Naive B cell (primary cell): ENCODE data around the gene GPM6B. TPM values are rescaled to one million over a fixed set of nuclear protein-coding genes. Genes with fewer than 3 reads are reported as not detected.
A peak's percentile ranks its signal among the peaks of the same experiment; 100 is the strongest.

Experiments
- ATAC-seq, 2 donors: fragments of 150-1000 bp; cut with Tn5 transposase; 2 replicates each; pipeline ENCODE4 v1.10.0; 2021; ENCODE audit warnings: low read depth in 2 of 2, mild to moderate bottlenecking in 2 of 2, moderate library complexity in 2 of 2
- DNase-seq: peaks from one replicate; pipeline ENCODE4 v3.0.0; 2022
- H3K27ac Mint-ChIP-seq, 6 donors: one replicate each; pipeline ENCODE4 v1.8.0; 2020 to 2022; ENCODE audit warnings: mild to moderate bottlenecking in 6 of 6, mixed read lengths in 6 of 6, moderate library complexity in 5 of 6, inconsistent platforms in 2 of 6
- H3K27me3 Mint-ChIP-seq, 3 donors: one replicate each; pipeline ENCODE4 v1.8.0; 2021 to 2022; ENCODE audit warnings: mixed read lengths in 3 of 3, mild to moderate bottlenecking in 1 of 3
- H3K36me3 Mint-ChIP-seq, 2 donors: one replicate each; pipeline ENCODE4 v1.8.0; 2020 to 2022; ENCODE audit warnings: mixed read lengths in 2 of 2, inconsistent platforms in 1 of 2, mild to moderate bottlenecking in 1 of 2
- H3K4me1 Mint-ChIP-seq, 3 donors: one replicate each; pipeline ENCODE4 v1.8.0; 2020 to 2022; ENCODE audit warnings: mixed read lengths in 3 of 3, inconsistent platforms in 1 of 3, mild to moderate bottlenecking in 1 of 3, moderate library complexity in 1 of 3
- H3K4me3 Mint-ChIP-seq, 8 donors: one replicate each; pipeline ENCODE4 v1.8.0; 2020 to 2022; ENCODE audit warnings: mild to moderate bottlenecking in 8 of 8, mixed read lengths in 8 of 8, moderate library complexity in 8 of 8, inconsistent platforms in 2 of 8
- H3K9me3 Mint-ChIP-seq, 7 donors: one replicate each; pipeline ENCODE4 v1.8.0; 2020 to 2022; ENCODE audit warnings: mixed read lengths in 7 of 7, mild to moderate bottlenecking in 5 of 7, inconsistent platforms in 2 of 7, moderate library complexity in 1 of 7
- polyA plus RNA-seq, 6 donors: library from polyadenylated mRNA; unstranded; fragments of 300-500 nt; fragmentation: Illumina TruSeq; gene quantifications; one replicate each; pipeline ENCODE4 v1.2.3, GENCODE V29; 2021; ENCODE audit warnings: low read depth in 6 of 6

The GPM6B gene
- polyA plus RNA-seq, 6 donors from 2014 or later, result 0.30 to 0.94 (median 0.78) TPM

DNA sequence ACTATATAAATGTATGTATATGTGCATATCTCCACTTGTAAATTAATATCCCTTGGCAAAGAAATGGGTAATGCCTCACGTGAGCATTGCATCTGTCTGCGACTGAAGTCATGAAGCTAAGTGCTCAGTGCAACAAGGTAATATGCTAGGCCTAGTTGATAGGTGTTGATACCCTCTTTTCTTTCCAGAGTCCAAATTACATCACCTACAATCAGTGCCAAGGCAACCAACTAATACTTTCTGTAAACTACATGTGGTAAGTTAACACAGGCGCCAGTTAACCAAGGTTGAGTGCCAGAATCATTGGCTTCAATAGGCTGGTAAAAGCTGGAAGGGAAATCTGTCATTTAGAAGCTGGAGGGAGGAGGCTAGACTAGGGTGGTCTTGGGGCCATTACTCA is 41.1 kb downstream of the GPM6B start:
- Mint-ChIP-seq H3K4me1 (no peaks in the 10 kb centered on the region), H3K36me3 (peaks cover 21 to 23% of the 10 kb centered on the region in 2 donors), H3K9me3 (no peaks in the 10 kb centered on the region), H3K27ac (peak overlapping the region in 1 of 6 donors; percentile 74), H3K4me3 (no peak overlapping the region), H3K27me3 (peaks cover 0 to 7% (median 0%) of the 10 kb centered on the region in 3 donors)
- ATAC-seq (no peak), DNase-seq (no peak)

DNA sequence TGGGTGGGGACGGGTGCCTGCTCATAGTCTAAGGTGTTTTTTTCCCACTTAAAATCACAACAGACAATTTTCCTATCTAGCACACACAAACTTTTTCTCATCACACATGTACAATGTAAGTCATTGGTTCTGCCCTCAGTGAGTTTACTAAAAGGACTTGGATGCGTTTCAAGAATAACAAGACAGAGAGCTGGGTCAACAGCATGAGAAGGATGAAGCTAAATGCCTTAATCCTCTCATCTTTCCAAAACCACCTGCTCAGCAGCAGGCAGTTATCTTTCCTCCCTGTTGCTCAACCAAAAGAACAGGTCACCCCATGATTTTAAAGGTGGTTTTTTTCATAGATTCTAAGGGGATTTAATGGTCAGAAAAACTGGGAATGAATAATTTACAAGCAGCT is 42.2 kb downstream of the GPM6B start:
- no peaks in the 10 kb centered on the region for H3K4me1 Mint-ChIP-seq
- peak overlapping the region in 1 of 6 donors; percentile 35 for H3K27ac Mint-ChIP-seq
- H3K27me3 Mint-ChIP-seq, result peaks cover 0 to 7% (median 0%) of the 10 kb centered on the region in 3 donors
- peaks cover 23 to 29% of the 10 kb centered on the region in 2 donors for H3K36me3 Mint-ChIP-seq
- H3K9me3 Mint-ChIP-seq, result no peaks in the 10 kb centered on the region
- H3K4me3 Mint-ChIP-seq, result no peak overlapping the region
- ATAC-seq (no peak), DNase-seq (no peak)

DNA sequence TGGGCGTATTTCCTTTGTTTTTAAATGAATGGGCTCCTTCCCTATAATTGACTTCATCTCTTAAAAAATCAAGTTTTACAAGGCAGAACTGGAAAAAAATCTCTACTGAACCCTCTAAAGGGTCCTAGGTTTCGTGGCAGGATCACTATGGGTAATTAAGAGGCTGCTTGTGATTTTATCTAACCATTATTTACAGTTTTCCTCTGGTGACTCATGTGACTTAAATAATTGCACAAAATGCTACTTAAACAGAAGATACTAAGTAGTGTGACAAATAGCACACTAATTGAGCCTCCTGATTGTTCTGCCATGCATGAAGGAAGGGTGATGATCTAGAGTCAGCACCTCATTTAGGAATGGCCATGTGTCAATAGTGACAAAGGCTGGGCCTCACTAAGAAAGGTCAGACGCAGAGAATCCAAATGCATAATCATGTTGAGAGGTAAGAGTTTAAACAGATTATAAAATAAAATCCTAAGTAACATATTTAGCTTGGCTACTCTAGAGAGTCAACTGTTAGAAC is 46.8 kb downstream of the GPM6B start:
- H3K4me1 Mint-ChIP-seq, result peaks cover 0 to 11% (median 2%) of the 10 kb centered on the region in 3 donors
- H3K27ac Mint-ChIP-seq, result no peak overlapping the region
- H3K27me3 Mint-ChIP-seq, result peaks cover 0 to 24% (median 0%) of the 10 kb centered on the region in 3 donors
- no peak for ATAC-seq
- DNase-seq, result no peak
- H3K4me3 Mint-ChIP-seq, result no peak overlapping the region
- peaks cover 48 to 65% of the 10 kb centered on the region in 2 donors for H3K36me3 Mint-ChIP-seq
- peaks cover 0 to 1% (median 0%) of the 10 kb centered on the region in 7 donors for H3K9me3 Mint-ChIP-seq

- no peak overlapping the region for H3K4me3 Mint-ChIP-seq
- H3K27ac Mint-ChIP-seq, result no peak overlapping the region
- peaks cover 0 to 15% (median 8%) of the 10 kb centered on the region in 3 donors for H3K4me1 Mint-ChIP-seq
- H3K9me3 Mint-ChIP-seq, result peaks cover 0 to 1% (median 0%) of the 10 kb centered on the region in 7 donors
- H3K27me3 Mint-ChIP-seq, result peaks cover 0 to 24% (median 0%) of the 10 kb centered on the region in 3 donors
- peaks cover 38 to 55% of the 10 kb centered on the region in 2 donors for H3K36me3 Mint-ChIP-seq
- ATAC-seq (no peak), DNase-seq (no peak)
These were observed 48.0 kb downstream of the GPM6B start for GRCh38 chrX:13768939-13769338.

GRCh38 chrX:13764765-13765164 is 52.1 kb downstream of the GPM6B start:
- H3K4me3 Mint-ChIP-seq, result no peak overlapping the region
- DNase-seq (no peak), ATAC-seq (no peak)
- peaks cover 0 to 17% (median 0%) of the 10 kb centered on the region in 3 donors for H3K27me3 Mint-ChIP-seq
- H3K36me3 Mint-ChIP-seq, result peaks cover 25 to 56% of the 10 kb centered on the region in 2 donors
- H3K27ac Mint-ChIP-seq, result peak overlapping the region in 2 of 6 donors; percentile 11 to 38
- peaks cover 0 to 33% (median 26%) of the 10 kb centered on the region in 3 donors for H3K4me1 Mint-ChIP-seq
- peaks cover 0 to 1% (median 0%) of the 10 kb centered on the region in 7 donors for H3K9me3 Mint-ChIP-seq

GRCh38 chrX:13764281-13764680 is 52.6 kb downstream of the GPM6B start:
- Mint-ChIP-seq H3K4me1 (peaks cover under 1 to 38% (median 27%) of the 10 kb centered on the region in 3 donors), H3K4me3 (no peak overlapping the region), H3K9me3 (peaks cover 0 to 1% (median 0%) of the 10 kb centered on the region in 7 donors), H3K27ac (peak overlapping the region in 2 of 6 donors; percentile 38 to 76), H3K27me3 (peaks cover 0 to 17% (median 0%) of the 10 kb centered on the region in 3 donors), H3K36me3 (peaks cover 25 to 53% of the 10 kb centered on the region in 2 donors)
- no peak for ATAC-seq
- no peak for DNase-seq

GRCh38 chrX:13763489-13763888 is 53.4 kb downstream of the GPM6B start:
- H3K27ac Mint-ChIP-seq, result peak overlapping the region in 3 of 6 donors; percentile 28 to 50 (median 49)
- no peak for DNase-seq

DNA sequence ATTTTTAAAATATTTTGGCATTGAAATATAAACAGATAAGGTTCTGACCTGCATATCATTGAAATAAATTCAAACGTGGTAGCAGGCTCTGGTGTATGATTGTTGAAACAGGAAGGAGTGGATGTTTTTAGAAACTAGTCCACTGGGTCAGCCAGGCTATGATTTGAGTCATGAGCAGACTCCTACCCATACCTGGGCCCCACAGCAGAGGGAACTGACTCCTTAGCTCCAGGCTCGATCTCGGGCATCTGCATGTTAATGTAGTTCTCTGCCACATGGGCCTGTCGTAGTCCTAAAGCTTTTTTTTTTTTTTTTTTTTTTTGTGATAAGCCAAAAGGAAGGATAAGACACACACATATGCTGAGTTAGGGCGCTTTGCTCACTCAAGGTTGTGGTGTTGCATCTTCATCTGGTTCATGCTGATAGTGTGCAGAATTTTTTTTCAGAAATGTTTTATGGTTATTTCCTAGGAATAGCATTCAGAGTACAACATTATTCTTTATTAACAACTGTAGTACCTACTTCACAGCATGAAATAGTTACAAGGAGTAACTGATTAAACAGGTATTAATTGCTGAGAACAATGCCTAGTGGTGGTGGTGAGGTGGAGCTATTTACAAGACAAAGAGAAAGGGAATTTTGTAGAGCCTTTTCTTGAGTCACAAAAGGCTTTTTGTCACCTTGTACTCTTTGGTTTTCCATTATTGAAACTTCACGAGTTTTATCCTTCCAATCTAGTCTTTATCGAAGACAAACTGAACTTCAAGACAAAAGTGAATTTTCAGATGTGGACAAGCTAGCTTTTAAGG is 55.1 kb downstream of the GPM6B start:
- no peak for DNase-seq

More at GRCh38 chrX:13763489-13763888, 53.4 kb downstream of the GPM6B start:
- H3K27me3 Mint-ChIP-seq, result peaks cover 0 to 17% (median 0%) of the 10 kb centered on the region in 3 donors
- ATAC-seq, result no peak
- peaks cover 0 to 1% (median 0%) of the 10 kb centered on the region in 7 donors for H3K9me3 Mint-ChIP-seq
- peaks cover 25 to 46% of the 10 kb centered on the region in 2 donors for H3K36me3 Mint-ChIP-seq
- peaks cover 7 to 44% (median 33%) of the 10 kb centered on the region in 3 donors for H3K4me1 Mint-ChIP-seq
- H3K4me3 Mint-ChIP-seq, result peak overlapping the region in 1 of 8 donors; percentile 12

GRCh38 chrX:13760426-13760825 is 56.5 kb downstream of the GPM6B start:
- ATAC-seq (no peak), DNase-seq (no peak)
- peaks cover 11 to 25% of the 10 kb centered on the region in 2 donors for H3K36me3 Mint-ChIP-seq
- peak overlapping the region in 5 of 6 donors; percentile 50 to 83 (median 69) for H3K27ac Mint-ChIP-seq
- H3K27me3 Mint-ChIP-seq, result peaks cover 0 to under 1% (median 0%) of the 10 kb centered on the region in 3 donors
- H3K4me3 Mint-ChIP-seq, result peak overlapping the region in 4 of 8 donors; percentile 12 to 75 (median 30)
- no peaks in the 10 kb centered on the region for H3K9me3 Mint-ChIP-seq
- H3K4me1 Mint-ChIP-seq, result peaks cover 7 to 55% (median 32%) of the 10 kb centered on the region in 3 donors

More for the DNA sequence above, 55.1 kb downstream of the GPM6B start:
- Mint-ChIP-seq H3K4me1 (peaks cover 7 to 53% (median 38%) of the 10 kb centered on the region in 3 donors), H3K27ac (peak overlapping the region in 2 of 6 donors; percentile 47 to 79), H3K27me3 (peaks cover 0 to 14% (median 0%) of the 10 kb centered on the region in 3 donors), H3K4me3 (no peak overlapping the region), H3K36me3 (peaks cover 23 to 39% of the 10 kb centered on the region in 2 donors), H3K9me3 (peaks cover 0 to 1% (median 0%) of the 10 kb centered on the region in 7 donors)
- no peak for ATAC-seq

DNA sequence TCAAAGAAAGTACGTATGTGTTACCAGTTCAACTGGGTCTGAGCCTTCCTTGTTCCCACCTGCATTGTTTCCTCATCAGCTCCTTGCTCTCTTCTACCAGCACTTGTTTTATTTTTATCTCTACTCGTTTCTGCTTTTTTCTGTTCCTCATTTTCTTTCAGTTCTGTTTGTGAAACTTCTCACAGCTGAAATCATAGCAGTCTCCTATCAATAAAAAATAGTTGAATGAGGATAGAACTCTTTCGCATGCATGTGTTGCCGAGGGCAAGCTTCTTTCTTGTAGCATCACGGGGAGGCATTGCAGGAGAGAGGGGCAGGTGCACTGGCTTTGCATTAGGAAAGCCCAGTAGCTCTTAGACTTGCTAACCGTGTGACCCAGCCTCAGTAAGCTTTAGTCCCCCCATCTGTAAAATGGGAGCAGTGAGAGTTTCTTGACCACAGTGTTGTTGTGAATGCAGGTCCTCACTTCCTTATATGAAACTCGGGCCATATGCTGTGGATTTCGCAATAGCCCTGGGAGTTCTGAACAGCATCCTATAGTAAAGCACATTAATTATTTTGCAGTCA is 57.7 kb downstream of the GPM6B start:
- Mint-ChIP-seq H3K27ac (peak overlapping the region; percentile 36 to 83 (median 60)), H3K4me3 (peak overlapping the region; percentile 20 to 84 (median 54)), H3K9me3 (no peaks in the 10 kb centered on the region), H3K36me3 (peaks cover 7 to 25% of the 10 kb centered on the region in 2 donors), H3K27me3 (no peaks in the 10 kb centered on the region), H3K4me1 (peaks cover 7 to 58% (median 36%) of the 10 kb centered on the region in 3 donors)
- ATAC-seq, result peak; percentile 89
- peak; percentile 80 for DNase-seq

- peak overlapping the region in 1 of 6 donors; percentile 76 for H3K27ac Mint-ChIP-seq
- no peaks in the 10 kb centered on the region for H3K9me3 Mint-ChIP-seq
- DNase-seq (no peak), ATAC-seq (no peak)
- H3K4me3 Mint-ChIP-seq, result no peak overlapping the region
- H3K4me1 Mint-ChIP-seq, result peaks cover 16 to 70% (median 44%) of the 10 kb centered on the region in 3 donors
- peaks cover 7 to 21% of the 10 kb centered on the region in 2 donors for H3K36me3 Mint-ChIP-seq
- no peaks in the 10 kb centered on the region for H3K27me3 Mint-ChIP-seq
These were observed 60.5 kb downstream of the GPM6B start for GRCh38 chrX:13756381-13756780.

DNA sequence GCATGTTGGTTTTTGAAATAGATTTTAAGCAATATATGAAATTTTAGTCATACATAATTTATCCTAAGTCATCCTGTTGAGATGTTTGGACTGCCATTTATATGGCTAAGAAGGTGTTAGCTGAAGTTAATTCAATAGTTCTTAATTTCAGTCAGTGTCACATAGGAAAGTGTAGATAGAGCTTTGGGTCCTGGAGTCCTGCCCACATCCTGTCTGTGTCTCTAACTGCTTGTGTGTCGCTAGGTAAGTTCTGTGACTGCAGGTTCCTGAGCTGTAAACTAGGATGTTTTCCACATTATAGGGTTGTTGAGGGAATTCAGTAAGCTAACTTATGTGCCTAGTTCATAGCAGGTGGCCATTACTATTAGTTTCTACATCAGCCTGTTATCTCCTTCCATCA is 61.6 kb downstream of the GPM6B start:
- H3K9me3 Mint-ChIP-seq, result no peaks in the 10 kb centered on the region
- peak overlapping the region in 3 of 8 donors; percentile 12 to 52 (median 43) for H3K4me3 Mint-ChIP-seq
- ATAC-seq (no peak), DNase-seq (no peak)
- no peaks in the 10 kb centered on the region for H3K27me3 Mint-ChIP-seq
- peak overlapping the region in 5 of 6 donors; percentile 17 to 90 (median 81) for H3K27ac Mint-ChIP-seq
- peaks cover 23 to 68% (median 46%) of the 10 kb centered on the region in 3 donors for H3K4me1 Mint-ChIP-seq
- peaks cover 7 to 15% of the 10 kb centered on the region in 2 donors for H3K36me3 Mint-ChIP-seq

GRCh38 chrX:13754765-13755164 is 62.1 kb downstream of the GPM6B start:
- Mint-ChIP-seq H3K27ac (peak overlapping the region in 2 of 6 donors; percentile 81 to 89), H3K4me3 (peak overlapping the region in 3 of 8 donors; percentile 12 to 52 (median 40)), H3K36me3 (peaks cover 7 to 15% of the 10 kb centered on the region in 2 donors), H3K27me3 (no peaks in the 10 kb centered on the region), H3K4me1 (peaks cover 27 to 65% (median 46%) of the 10 kb centered on the region in 3 donors), H3K9me3 (no peaks in the 10 kb centered on the region)
- ATAC-seq (no peak), DNase-seq (no peak)
